Smooth muscle cell of the brain vasculature (primary cell): ENCODE measurements around the gene GRIN3B.

ENCODE experiments used
- DNase-seq: peaks from one replicate; pipeline ENCODE4 v3.0.0-alpha.2; 2012; ENCODE audit warnings: low read depth, low spot score

Gene GRIN3B

DNA sequence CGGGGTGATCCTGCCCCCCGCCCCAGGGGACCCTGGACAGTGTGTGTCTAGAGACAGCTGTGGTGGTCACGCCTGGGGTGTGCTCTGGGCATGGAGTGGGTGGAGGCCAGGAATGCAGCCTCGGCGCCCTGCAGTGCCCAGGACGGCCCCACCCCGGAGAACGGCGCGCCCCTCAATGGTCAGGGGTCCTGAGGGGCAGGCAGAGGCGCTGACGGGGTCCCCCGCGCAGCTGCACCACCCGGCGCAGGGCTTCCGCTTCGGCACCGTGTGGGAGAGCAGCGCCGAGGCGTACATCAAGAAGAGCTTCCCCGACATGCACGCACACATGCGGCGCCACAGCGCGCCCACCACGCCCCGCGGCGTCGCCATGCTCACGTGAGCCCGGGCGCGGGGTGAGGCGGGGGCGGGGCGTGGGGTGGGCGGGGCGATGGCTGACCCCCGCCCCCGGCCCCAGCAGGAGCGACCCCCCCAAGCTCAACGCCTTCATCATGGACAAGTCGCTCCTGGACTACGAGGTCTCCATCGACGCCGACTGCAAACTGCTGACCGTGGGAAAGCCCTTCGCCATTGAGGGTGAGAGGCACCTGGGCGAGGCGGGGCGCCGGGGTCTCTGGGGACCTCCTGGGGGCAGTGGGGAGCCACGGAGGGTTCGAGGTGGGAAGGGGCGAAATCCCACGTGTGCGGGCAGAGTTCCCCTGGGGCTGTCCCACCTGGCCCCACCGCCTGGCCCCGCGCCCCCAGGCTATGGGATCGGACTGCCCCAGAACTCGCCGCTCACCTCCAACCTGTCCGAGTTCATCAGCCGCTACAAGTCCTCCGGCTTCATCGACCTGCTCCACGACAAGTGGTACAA, 7.4 kb downstream of the GRIN3B start:
- DNase-seq, result no peak

DNA sequence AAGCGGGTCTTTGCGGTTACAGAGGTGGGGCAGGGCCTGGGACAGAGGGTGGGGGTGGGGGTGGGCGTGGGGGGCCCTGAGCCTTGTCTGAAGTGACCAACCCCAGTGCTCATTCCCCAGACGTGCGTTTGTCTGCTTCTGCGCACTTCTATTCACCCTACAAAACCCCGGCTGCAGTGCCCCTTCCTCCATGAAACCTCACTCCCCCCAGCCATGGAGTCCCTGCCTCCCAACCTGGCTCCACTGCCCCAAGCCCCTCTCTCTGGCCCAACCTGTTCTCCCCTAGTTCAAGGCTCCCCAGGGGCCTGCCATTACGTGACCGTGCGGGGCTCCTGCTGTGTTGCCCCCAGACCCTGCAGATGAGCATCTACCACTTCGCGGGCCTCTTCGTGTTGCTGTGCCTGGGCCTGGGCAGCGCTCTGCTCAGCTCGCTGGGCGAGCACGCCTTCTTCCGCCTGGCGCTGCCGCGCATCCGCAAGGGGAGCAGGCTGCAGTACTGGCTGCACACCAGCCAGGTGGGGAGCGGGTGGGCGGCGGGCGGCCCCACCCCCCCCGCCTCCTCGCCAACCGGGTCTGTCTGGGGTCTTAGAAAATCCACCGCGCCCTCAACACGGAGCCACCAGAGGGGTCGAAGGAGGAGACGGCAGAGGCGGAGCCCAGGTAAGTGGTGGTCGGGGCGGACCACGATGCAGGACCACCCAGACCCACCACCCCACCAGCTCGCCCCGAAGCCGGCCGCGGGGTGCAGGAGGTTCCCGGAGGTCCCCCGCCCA, 8.2 kb downstream of the GRIN3B start:
- DNase-seq, result no peak

DNA sequence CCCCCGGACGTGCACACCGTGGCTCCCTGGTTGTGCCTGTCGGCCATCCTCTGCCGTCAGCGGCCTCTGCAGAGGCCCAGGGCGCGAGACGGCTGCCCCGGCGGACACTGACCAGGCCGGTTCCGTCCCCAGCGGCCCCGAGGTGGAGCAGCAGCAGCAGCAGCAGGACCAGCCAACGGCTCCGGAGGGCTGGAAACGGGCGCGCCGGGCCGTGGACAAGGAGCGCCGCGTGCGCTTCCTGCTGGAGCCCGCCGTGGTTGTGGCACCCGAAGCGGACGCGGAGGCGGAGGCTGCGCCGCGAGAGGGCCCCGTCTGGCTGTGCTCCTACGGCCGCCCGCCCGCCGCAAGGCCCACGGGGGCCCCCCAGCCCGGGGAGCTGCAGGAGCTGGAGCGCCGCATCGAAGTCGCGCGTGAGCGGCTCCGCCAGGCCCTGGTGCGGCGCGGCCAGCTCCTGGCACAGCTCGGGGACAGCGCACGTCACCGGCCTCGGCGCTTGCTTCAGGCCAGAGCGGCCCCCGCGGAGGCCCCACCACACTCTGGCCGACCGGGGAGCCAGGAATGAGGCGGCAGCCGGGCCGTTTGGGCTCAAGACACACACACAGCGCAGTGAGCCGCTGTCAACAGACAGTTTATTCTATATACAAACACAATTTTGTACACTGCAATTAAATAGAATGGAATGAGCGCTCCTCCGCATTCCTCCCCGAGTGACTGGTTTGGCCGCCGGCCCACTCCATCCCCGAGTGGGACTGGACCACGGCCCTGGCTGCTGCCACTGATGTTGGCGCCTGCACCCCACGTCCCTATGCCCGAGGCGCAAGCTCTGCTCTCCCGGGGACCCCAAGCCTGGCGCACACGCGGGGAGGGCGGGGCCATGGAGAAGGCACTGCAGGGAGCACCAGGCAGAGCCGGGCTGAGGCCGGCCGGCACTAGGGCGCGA, 9.1 kb downstream of the GRIN3B start:
- no peak for DNase-seq

DNA sequence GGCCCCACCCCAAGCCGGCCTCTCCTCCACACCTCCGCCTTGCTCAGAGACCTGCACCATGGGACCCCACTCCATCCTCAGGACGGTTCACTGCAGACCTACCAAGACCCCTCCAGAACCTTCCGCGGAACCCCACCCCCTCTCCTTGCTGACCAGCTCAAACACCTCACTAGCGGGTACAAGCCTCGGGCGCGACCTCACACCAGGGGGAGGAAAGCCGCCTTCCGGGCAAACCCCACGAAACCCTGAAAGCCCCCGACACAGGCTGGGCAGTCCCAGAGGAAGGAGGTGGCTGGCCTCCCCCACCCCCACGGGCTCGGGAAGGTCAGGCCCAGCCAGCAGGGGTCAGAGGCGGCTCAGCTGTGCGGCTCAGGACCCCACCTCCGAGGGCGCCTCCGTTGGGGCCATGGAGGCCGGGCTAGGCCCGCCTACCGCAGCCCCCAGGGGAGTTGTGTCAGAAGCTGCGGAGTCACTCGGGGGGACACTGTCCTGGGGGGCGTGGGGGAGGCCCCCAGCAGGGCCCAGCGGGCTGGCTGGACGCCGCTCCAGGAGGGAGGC, 9.8 kb downstream of the GRIN3B start:
- no peak for DNase-seq

DNA sequence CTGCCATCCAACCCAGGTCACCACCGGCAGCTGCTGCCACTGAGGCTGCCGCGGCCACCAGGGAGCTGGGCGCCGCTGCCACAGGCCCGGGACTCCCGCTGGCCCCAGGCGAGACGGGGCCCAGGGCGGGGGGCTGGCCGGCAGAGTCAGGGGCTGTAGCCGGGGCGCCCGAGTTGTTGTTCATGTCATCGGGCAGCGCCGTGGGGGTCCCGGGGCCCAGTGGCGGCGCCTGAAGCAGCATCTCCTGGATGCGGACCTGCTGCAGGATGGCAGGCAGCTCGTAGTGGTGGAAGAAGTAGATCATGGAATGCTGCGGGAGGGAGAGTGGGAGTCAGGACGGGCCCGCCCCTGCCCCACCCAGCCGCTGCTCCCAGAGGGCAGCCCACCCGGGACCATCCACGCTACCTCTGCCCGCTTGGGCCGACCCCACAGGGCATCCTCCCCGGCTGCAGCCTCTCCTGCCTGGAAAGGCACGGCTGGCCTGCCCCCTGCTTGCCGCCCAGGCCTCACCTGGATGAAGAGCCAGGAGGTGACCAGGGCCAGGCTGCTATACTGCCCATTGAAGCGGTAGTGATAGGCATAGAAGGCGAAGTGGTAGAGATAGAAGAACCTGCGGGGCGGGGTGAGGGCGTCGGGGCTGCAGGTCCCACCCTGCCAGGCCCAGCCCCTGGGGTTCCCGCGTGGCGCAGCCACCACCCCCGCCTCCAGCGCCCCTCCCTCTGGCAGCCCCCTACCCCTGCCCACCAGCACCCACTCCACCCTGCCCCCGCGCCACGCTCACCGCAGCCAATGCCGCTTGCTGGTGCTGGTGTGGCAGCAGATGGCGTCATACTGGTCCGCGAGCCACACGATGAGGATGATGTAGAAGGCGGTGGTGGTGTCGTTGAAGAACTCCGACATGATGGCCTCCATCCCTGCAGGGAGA, 10.6 kb downstream of the GRIN3B start:
- no peak for DNase-seq

DNA sequence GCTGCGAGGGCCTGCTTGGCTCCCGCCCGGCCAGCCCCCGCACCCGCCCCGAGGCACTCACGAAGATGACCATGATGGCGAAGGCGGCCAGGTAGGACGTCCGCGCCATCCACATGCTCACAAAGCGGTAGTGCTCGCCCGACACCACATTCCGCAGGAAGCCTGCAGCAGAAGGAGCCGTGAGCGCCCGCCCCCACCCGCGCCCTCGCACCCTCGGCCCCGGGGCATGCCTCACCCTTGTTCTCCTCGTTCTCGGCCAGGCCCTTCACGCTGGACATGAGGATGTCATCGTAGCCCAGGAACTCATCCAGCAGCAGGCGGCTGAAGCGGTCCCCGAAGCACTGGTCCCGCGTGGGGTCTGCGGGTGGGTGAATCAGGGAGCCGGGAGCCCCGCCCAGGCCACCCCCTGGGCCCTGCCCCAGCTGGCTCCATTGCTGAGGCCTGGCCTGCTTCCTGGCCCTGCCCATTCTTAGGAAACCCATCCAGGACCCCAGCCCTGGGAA, 11.7 kb downstream of the GRIN3B start:
- DNase-seq, result no peak

DNA sequence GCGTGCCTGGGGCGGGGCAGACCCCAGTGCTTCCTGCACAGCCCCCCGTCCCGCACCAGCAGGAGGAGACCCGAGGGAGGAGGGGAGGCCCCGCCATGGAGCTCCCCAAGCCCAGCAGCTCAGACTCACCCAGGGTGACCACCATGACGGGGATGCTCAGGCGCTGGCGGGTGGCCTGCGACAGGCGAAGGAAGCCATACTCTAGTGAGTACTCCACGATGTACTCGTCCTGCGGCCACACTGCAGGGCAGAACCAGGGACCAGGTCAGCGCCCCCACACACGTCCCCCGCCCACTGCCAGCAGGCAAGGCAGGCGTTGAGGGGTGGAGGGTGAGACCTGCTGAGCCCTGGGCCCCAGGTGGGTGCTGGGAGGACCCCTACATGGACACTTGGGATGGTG, 12.1 kb downstream of the GRIN3B start:
- no peak for DNase-seq

DNA sequence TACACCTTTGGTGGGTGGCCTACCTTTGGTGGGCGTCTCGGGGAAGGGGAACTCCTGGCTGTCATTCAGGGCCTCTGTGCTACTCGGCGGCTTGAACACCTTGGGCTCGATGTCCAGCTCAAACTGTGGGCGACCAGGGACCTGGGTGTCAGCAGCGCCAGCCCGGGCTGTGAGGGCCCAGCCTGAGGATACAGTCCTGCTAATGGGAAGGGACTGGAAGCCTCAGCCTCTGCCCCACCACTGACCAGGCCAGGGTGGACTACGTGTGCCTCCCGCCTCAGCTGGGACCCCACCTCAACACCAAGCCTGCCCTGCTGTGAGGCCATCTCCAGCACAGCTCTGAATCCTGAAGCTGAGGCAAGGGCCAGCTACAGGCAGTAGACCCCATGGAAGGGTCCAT, 13.0 kb downstream of the GRIN3B start:
- no peak for DNase-seq

DNA sequence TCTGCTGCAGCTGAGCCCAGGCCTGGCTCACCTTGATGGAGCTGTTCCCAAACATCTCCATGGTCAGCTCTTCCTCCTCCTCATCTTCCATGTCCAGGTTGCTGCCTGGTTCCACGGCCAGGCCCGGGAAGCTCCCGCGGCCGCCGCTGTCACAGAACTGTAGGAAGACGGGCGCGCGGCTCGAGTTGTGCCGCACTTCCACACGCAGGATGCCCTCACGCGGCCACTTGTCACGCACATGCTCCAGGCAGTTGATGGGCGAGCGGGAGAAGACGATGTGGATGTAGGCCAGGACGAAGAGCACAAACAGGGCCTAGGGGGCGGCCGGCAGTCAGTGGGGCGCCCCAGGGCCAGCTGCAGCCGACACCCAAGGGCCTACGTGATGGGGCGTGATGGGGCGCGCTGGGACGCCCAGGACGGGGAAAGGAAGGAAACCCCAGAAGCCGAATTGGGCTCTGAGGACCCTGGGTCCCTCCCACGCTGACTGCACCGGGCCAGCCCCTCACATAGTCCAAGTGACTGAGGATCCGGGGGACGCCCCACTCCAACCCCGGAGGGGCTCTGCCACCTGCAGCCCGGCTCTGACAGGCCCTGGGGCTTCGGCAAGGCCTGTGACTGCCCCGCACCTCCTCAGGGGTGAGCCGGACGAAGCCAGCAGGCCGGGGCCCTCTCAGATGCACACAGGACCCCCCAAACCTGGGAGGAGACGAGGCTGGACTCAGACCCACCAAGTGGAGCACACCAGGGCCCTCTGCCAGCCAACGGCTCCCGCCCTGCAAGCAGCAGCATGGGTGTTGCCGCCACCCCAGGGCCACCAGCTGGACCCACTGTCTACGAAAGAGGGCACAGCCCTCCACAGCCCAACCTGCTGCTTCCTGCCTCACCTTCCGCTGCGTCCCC, 14.2 kb downstream of the GRIN3B start:
- DNase-seq, result no peak

DNA sequence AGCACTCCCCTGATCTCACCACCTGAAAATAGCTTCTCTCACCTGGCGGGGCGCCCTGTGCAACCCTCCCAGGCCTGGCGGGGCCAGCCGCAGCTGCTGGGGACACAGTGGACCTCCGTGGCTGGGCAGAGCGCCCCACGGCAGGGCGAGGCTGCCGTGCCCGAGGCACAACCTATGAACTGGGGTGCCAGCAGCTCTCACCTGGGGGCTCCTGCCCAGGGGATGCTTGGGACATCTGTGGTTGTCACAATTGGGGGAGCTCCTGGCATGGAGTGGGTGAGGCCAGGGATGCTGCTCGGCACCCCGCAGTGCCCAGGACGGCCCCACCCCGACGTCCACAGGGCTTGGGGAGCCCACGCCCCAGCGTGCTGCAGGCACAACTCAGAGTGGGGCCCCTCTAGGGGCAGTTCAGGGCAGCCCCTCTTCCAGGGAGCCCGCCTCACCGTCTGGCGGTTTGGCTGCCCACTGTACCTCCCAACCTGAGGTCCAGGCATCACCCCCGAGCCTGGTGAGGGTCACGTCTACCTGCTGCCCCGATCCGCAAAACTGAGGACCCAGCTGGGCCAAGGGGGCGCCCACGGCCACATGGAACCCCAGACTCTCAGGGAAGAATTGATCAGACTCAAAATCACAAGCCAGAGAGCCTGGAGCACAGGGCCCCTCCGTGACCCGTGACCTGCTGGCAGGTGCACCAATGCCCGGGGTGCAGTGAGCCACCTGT, 15.0 kb downstream of the GRIN3B start:
- no peak for DNase-seq

DNA sequence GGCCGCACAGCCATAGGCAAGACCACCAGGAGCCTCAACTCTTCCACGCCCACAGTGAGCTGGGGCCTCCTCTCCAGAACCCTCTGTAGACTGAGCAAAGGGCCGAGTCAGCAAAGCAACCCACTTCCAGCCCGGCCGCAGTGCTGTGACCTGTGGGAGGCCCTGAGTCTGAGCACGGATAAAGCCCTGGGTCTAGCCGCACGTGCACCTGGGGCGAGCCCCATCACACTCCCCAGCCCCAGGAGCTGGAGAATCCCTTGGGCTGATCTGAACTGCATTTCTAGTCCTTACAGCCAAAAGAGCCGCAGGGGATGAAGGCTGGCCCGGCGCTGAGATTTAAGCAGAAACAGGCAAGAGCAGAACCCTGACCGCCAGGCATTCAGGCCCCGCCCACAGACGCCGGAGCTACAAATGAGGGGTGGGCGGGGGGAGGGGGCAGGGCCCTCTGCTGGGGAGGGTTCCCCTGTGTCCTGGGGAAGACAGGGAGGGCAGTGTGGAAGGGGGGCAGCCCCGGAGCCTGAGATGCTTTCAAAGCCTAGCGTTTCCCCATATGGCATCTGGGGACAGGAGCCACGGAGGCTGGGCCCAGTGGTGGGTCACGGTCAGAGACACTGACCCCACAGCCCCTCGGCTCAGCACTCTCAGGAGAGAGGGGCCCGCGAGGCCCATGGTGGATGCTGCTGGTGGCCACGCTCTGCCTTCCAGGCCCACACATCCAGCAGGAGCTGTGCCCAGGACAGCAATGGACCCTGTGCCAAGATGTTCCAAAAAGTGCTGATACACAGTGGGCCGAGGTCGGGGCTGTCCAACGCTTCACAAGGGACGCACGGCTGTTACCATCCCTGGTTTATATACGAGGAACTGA, 15.8 kb downstream of the GRIN3B start:
- DNase-seq, result no peak

DNA sequence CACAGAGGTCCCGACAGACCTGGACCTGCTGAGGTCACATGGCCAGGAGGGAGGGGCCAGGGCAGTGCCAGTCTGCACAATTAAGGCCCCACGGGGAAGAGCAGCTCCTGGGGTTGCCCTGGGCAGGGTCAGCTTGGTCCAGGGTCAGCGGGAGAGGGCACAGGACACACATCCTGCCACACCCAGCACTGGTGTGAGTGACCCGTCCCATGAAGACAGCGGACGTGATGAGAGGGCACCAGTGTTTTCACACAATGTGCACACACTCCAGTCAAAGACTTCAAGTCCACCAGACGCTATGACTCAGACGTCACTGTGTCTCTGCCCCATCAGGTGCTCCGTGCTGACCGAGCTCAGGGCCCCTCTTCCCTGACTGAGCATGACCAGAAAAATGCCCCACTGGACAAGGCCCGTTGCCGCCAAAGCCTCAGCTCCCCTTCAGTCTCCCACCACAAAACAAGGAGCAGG, 16.5 kb downstream of the GRIN3B start:
- no peak for DNase-seq

DNA sequence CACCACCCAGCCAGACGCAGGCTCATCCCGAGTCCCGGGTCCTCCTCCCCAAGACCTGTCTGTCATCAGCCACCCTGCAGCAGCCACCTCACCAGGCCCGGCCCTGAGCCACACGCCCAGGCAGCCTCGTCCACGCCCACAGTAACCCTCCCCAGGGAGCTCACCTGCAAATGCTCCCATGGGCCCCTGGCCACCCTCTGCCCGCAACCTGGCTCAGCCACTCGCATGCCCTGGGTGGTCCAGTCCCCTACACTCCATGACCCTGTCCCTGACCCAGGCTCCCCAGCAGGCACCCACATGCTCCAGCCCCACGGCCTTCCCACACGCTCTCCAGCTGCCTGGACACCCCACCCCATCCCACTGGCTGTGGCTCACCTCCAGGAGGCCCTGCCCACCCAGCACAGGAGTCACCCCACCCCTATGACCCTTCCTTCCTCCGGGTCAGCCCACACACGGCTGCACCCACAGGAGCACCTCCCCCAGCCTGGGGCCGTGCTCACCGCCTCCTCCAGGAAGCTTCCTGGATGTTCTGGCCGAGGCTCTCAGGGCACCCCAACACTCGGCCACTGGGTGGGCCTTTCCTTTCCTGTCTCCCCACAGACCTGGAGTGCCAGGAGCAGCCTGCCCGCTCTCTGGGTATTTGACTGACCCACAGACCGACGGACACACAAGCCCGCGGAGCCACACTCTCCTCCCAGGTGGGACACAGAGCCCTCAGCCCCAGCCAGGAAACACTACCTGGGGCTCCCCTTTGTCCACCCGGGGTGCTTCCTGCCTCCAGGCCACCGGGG, 17.1 kb downstream of the GRIN3B start:
- DNase-seq, result no peak

DNA sequence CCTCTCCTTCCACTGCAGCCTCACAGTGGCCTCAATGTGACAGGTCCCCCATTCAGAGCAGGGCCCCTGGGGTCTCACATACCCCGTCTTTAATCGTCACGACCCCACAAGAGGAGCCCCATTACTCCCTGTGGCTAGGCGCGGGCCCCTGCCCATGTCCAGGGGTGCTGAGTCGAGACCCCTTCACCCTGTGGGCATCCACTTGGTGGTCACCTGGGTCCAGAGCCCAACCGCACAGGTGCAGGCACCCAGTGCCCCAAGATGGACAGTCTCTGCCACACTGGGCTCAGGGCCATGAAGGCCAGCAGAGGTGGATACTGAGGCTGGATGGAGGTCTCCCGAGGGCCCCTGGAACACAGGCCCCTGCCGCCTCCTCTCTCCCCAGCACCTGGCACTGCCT, 17.7 kb downstream of the GRIN3B start:
- DNase-seq, result no peak

DNA sequence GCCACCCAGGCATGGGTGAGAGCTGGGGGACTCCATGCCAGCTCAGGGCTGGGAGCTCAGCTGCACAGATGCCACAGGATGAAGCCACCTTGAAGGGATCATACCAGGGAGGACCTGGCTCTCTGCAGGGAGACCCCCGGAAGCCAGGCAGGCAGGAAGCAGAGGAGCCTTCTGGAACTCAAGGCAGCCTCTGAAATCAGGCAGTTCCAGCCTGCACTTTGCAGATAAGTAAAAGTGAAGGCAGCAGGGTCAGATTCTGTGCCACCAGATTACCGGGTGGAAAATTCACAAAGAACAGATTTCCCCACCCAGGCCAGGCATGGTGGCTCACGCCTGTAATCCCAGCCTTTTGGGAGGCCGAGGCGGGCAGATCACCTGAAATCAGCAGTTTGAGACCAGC, 18.2 kb downstream of the GRIN3B start:
- DNase-seq, result no peak

DNA sequence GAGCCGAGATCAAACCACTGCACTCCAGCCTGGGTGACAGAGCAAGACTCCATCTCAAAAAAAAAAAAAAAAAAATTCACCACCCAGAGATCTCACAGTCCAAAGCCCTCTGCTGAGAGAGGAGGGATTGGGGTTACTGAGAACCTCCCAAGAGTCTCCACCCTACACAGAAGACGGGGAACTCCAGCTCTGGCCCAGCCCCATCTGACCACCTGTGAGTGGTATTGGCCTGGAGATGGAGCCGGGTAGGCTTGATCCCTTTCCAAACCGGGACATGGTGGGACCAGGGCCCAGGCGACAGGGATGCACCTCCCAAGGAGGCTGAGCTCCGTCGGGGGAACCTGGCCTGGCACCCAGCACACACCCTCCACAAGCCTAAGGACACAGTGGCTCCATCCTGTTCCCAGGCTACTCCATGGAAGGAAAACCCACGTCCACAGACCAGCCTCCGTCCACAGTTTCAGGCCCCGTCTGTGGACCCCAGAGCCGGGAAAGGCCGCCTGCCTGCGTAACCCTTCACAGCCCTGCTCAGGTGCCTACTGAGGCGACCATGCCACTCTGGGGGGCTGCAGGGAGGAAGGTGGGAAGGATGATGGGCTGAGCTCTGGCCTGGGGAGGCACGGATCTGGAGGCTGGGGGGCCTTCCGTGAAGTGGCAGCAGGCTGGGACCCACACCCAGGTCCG, 18.9 kb downstream of the GRIN3B start:
- no peak for DNase-seq
